ENCODE measurements around the gene ADGRB2. TPM values are rescaled to one million over a fixed set of nuclear protein-coding genes. Genes with fewer than 3 reads are reported as not detected.
A peak's percentile ranks its signal among the peaks of the same experiment; 100 is the strongest.

Gene ADGRB2
- total RNA-seq, 1 experiment from 2014 or later: 34.8 TPM

GRCh38 chr1:31691951-31692350 lies 72.2 kb downstream of the ADGRB2 start:
- POLR2A ChIA-PET: no interaction called here
- peaks cover 26% of the 10 kb centered on the region for H3K4me1 ChIP-seq (ENCODE audit: control insufficient read depth, insufficient read depth, low read length)
- no peaks in the 10 kb centered on the region for H3K27me3 ChIP-seq (ENCODE audit: control insufficient read depth, insufficient read depth, low read length)
- CTCF ChIA-PET: interaction anchor here (0.5 kb wide), 1 partner anchor 30 kb away, joined by 3 read pairs; no protein-coding TSS in a partner anchor
- no peak overlapping the region for H3K4me3 ChIP-seq (ENCODE audit: low read depth in 2 of 2, low read length in 2 of 2)
- TF ChIP-seq CTCF (IDR thresholded peaks at IDR 0.05) (no peak), POLR2AphosphoS5 (IDR thresholded peaks at IDR 0.05; ENCODE audit: low read depth, low read length) (no peak), SIN3A (IDR thresholded peaks at IDR 0.05; ENCODE audit: borderline replicate concordance, insufficient read depth, low read depth, low read length) (no peak), REST (IDR thresholded peaks at IDR 0.05; ENCODE audit: insufficient read depth in 1 of 2, low read depth in 2 of 2, low read length in 1 of 2) (no peak), TCF7L2 (IDR thresholded peaks at IDR 0.05; ENCODE audit: low read depth, low read length) (no peak)
- BruUV-seq (replicated peaks): no TSS peak
- no peaks in the 10 kb centered on the region for H3K36me3 ChIP-seq (ENCODE audit: control insufficient read depth, insufficient read depth, low read length)
- ATAC-seq (peak; percentile 49), DNase-seq (ENCODE audit: low read depth, low spot score) (no peak)
- H3K27ac ChIP-seq (ENCODE audit: low read length): no peak overlapping the region
- intact Hi-C loops (cut with micrococcal nuclease; ENCODE audit: unreplicated experiment) (no loop called here), in situ Hi-C loops (cut with HindIII; ENCODE audit: low pct_unique_long_range_greater_than_20kb, low sequenced_read_pairs) (no loop called here)
- H3K9me3 ChIP-seq (ENCODE audit: control insufficient read depth, insufficient read depth, low read depth, low read length): no peaks in the 10 kb centered on the region

- Histone ChIP-seq H3K4me3 (ENCODE audit: low read depth in 2 of 2, low read length in 2 of 2) (no peak overlapping the region), H3K27me3 (ENCODE audit: control insufficient read depth, insufficient read depth, low read length) (no peaks in the 10 kb centered on the region), H3K36me3 (ENCODE audit: control insufficient read depth, insufficient read depth, low read length) (no peaks in the 10 kb centered on the region), H3K9me3 (ENCODE audit: control insufficient read depth, insufficient read depth, low read depth, low read length) (no peaks in the 10 kb centered on the region), H3K4me1 (ENCODE audit: control insufficient read depth, insufficient read depth, low read length) (peaks cover 26% of the 10 kb centered on the region), H3K27ac (ENCODE audit: low read length) (no peak overlapping the region)
- in situ Hi-C loops (cut with HindIII; ENCODE audit: low pct_unique_long_range_greater_than_20kb, low sequenced_read_pairs): no loop called here
- ATAC-seq: no peak
- BruUV-seq (replicated peaks): no TSS peak
- ChIA-PET CTCF (interaction anchor here (0.5 to 0.7 kb wide), 2 partner anchors 30 to 442 kb away, joined by 3 read pairs; no protein-coding TSS in a partner anchor), POLR2A (no interaction called here)
- intact Hi-C loops (cut with micrococcal nuclease; ENCODE audit: unreplicated experiment): no loop called here
- TF ChIP-seq TCF7L2 (IDR thresholded peaks at IDR 0.05; ENCODE audit: low read depth, low read length): no peak
- no peak for DNase-seq (ENCODE audit: low read depth, low spot score)
These were observed 72.7 kb downstream of the ADGRB2 start for GRCh38 chr1:31691446-31691845.

GRCh38 chr1:31690921-31691320 lies 73.2 kb downstream of the ADGRB2 start:
- no peak for DNase-seq (ENCODE audit: low read depth, low spot score)
- intact Hi-C loops (cut with micrococcal nuclease; ENCODE audit: unreplicated experiment): no loop called here
- H3K27ac ChIP-seq (ENCODE audit: low read length): no peak overlapping the region

More at GRCh38 chr1:31690921-31691320, 73.2 kb downstream of the ADGRB2 start:
- ChIA-PET POLR2A (no interaction called here), CTCF (interaction anchor here (0.7 kb wide), 1 partner anchor 441 kb away, joined by 3 read pairs; no protein-coding TSS in a partner anchor)
- no peaks in the 10 kb centered on the region for H3K9me3 ChIP-seq (ENCODE audit: control insufficient read depth, insufficient read depth, low read depth, low read length)
- H3K4me3 ChIP-seq (ENCODE audit: low read depth in 2 of 2, low read length in 2 of 2): no peak overlapping the region
- BruUV-seq (replicated peaks): no TSS peak
- peaks cover 26% of the 10 kb centered on the region for H3K4me1 ChIP-seq (ENCODE audit: control insufficient read depth, insufficient read depth, low read length)
- TF ChIP-seq REST (IDR thresholded peaks at IDR 0.05; ENCODE audit: insufficient read depth in 1 of 2, low read depth in 2 of 2, low read length in 1 of 2): no peak
- TF ChIP-seq TCF7L2 (IDR thresholded peaks at IDR 0.05; ENCODE audit: low read depth, low read length): no peak
- TF ChIP-seq SIN3A (IDR thresholded peaks at IDR 0.05; ENCODE audit: borderline replicate concordance, insufficient read depth, low read depth, low read length): no peak
- TF ChIP-seq POLR2AphosphoS5 (IDR thresholded peaks at IDR 0.05; ENCODE audit: low read depth, low read length): no peak
- no peak for ATAC-seq
- no peaks in the 10 kb centered on the region for H3K36me3 ChIP-seq (ENCODE audit: control insufficient read depth, insufficient read depth, low read length)
- H3K27me3 ChIP-seq (ENCODE audit: control insufficient read depth, insufficient read depth, low read length): no peaks in the 10 kb centered on the region
- in situ Hi-C loops (cut with HindIII; ENCODE audit: low pct_unique_long_range_greater_than_20kb, low sequenced_read_pairs): no loop called here
